Measurements from ENCODE around the gene ITGAE.
"Not testable (repeated sequence)": the region's sequence is repeated elsewhere in the genome, so short reads cannot be mapped to it uniquely, and the experiment has no call there.

ITGAE gene, protein sequence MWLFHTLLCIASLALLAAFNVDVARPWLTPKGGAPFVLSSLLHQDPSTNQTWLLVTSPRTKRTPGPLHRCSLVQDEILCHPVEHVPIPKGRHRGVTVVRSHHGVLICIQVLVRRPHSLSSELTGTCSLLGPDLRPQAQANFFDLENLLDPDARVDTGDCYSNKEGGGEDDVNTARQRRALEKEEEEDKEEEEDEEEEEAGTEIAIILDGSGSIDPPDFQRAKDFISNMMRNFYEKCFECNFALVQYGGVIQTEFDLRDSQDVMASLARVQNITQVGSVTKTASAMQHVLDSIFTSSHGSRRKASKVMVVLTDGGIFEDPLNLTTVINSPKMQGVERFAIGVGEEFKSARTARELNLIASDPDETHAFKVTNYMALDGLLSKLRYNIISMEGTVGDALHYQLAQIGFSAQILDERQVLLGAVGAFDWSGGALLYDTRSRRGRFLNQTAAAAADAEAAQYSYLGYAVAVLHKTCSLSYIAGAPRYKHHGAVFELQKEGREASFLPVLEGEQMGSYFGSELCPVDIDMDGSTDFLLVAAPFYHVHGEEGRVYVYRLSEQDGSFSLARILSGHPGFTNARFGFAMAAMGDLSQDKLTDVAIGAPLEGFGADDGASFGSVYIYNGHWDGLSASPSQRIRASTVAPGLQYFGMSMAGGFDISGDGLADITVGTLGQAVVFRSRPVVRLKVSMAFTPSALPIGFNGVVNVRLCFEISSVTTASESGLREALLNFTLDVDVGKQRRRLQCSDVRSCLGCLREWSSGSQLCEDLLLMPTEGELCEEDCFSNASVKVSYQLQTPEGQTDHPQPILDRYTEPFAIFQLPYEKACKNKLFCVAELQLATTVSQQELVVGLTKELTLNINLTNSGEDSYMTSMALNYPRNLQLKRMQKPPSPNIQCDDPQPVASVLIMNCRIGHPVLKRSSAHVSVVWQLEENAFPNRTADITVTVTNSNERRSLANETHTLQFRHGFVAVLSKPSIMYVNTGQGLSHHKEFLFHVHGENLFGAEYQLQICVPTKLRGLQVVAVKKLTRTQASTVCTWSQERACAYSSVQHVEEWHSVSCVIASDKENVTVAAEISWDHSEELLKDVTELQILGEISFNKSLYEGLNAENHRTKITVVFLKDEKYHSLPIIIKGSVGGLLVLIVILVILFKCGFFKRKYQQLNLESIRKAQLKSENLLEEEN

DNA sequence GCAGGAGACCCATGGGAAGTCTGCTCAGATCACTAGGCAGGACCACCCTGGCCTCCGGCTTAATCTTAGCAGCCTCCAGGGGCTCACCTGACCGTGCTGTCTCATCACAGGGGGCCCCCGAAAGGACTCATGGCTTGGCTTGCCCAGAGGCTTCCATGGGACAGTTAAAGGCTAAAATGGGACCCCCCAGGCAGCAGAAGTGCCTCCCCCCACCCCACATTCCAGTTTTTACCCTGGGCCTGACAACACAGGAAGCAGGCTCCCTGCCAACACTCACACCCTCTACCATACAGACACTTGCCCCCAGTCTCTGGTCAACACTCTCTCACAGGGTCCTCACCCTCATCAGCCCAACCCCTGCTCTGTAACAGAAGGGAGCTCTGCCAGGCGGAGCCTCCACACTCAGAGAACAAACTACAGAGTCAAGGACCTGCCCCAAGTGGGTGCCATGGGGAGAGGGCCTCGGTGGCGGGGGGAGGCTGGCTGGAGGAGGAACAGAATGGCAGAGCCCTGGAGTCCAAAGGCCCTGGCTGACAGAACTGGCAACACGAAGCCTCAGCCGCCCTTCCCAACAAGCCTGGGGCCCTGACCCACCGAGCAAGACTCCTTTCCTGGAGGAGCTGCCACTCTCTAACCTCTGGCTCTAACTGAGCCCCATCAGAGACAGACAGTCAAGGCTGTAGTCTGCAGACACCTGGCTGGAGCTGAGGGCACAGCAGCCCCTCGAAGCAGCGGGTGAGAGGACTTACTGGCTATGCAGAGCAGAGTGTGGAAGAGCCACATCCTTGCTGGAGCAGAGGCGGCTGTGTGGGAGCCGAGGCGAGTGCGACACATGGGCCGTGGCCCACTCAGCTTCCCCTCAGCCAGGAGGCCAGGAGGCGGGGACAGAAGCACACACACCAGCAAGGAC, at the start of gene ITGAE:
Gene ITGAE, minus strand, starts transcription at position 827 of the 910 bp plus-strand sequence. Its CDS starts 44 bp downstream, at position 783.
- no peak for DNase-seq

DNA sequence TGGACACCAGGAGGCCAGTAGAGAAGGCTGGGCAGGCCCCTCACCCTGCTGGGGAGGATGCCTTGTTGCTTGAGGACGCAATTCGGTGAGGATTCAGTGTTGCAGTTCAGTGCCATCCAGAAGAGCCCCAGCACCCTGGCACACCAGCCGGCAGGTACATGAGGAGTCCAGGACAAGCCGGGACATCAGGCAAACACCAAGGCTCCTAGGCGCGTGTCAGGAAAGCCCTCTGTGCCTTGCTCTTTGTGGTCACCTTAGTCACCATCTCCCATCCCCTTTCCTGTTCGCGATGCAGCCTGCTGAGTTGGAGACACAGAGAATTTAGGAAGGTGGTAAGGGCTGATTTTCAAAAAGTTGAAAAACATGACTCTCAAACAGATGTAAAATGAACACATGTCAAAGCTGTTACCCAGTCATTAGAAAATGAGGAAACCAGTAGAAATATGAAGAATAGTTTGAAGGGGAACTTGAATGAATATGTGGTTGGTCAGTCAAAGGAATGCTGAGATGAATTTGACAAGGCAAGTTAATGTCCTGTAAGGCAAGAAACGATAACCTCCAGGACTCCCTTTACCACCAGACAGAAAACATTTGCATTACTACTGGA, 47.3 kb upstream of the ITGAE start:
- DNase-seq, result no peak

DNA sequence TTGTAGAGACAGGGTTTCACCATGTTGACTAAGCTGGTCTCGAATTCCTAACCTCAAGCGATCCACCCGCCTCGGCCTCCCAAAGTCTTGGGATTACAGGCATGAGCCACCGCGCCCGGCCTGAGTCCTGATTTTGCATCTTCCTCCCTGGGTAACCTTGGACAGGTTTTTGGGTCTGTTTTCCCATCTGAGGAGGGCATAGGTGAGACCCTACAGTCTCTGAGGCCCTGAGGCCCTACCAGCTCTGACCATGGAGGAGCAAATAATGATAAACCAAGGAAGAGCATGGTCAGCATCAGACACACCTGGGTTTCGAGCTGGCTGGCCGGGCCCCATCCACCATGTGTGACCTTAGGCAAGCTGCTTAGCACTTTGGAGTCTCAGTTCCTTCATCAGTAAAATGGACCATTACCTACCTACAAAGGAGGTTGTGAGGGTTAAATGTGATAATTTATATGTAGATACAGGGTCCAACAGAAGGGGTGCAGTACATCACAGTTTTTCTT, 46.2 kb upstream of the ITGAE start:
- no peak for DNase-seq

DNA sequence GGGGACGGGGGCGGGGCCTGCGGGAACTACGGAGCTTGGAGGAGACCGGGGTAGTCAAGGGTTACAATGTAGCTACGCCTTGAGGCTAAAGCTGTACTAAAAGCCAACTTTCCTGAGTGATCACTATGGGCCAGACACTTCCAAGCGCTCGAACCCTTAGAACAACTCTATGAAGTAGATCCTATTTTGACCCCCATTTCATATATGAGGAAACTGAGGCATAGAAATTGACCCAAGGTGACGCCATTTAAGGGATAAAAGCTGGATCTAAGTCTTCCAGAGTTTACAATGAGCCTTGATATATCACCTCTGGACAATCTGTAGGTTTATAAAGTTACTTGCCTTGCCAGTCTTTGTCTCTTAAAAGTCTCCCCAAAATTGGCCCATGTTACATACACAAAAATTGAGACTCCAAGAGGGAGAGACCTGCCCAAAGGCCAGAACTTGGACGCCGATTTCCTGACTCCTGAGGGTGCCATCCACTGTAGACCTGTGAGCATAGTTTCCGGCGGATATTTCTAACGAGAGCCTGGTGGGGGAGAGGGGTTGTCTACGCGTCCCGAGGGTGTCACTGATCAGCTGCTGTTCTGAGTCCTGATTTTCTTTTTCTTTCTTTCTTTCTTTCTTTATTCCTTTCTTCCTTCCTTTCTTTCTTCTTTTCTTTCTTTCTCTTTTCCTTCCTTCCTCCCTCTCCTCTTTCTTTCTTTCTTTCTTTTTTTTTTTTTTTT, 45.6 kb upstream of the ITGAE start:
- DNase-seq, result no peak

DNA sequence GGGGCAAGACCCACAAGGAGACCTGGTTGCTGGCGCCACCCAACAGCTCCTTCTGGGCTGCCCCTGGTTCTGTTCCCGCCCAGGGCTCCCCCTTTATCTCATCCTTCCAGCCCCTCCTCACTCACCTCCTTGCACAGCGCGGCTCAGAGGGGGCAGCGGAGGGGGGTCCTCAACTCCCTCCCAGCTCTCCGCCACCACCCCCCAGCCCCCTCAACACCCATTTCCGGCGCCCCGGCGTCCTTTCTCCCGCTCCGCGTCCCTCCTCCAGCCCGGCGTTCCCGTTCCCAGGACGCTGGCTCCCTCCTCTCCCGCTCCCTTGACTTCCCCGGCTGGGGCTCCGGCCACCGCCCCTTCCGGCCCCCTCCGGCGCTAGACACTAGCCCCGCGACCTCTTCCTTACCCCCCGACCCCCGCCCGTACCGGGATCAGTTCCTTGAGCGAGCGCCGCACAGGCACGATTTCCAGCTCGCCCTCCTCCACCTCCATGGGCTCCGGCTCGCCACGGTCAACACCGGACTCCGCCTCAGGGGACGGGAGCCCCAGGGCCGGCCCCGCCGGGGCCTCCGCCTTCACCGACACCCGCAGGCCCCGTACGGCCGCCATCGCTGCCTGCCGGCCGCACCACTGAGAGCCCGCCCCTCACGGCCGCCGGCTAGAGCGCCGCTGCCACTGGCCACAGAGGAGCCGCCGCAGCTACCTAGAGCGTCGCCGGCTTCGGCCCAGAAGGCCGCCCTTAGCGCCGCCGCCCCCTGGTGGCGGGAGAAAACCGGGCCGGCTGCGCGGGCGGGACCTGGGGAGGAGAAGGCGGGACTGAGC, 44.8 kb upstream of the ITGAE start, which contains the start of gene NCBP3:
Gene NCBP3, minus strand, starts transcription at position 626 of the 816 bp plus-strand sequence. Its CDS starts 23 bp downstream, at position 603.
- DNase-seq, result peak; percentile 91

DNA sequence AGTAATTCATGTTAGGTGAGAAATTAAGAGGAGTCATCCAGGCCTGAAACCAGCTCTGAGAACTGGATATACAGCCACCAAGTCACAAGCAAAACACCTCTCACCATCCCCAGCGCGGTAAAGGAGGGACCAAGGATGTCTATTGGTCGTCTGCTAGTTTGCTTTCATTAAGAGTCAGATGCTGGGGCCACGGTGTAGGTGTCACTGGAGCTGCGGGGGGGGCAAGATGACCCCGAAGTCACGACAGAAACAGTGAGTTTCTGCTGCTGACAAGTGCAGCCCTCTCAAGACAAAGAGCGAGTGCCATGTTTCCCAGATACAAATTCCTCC, 44.3 kb upstream of the ITGAE start:
- DNase-seq, result peak; percentile 45

DNA sequence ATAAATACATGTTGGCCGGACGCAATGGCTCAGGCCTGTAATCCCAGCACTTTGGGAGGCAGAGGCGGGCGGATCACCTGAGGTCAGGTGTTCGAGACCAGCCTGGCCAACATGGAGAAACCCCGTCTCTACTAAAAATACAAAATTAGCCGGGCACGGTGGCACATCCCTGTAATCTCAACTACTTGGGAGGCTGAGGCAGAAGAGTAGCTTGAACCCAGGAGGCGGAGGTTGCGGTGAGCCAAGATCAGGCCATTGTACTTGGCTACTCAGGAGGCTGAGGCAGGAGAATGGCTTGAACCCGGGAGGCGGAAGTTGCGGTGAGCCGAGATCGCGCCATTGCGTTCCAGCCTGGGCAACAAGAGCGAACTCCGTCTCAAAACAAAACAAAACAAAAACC, 43.6 kb upstream of the ITGAE start:
- not testable (repeated sequence) for DNase-seq

DNA sequence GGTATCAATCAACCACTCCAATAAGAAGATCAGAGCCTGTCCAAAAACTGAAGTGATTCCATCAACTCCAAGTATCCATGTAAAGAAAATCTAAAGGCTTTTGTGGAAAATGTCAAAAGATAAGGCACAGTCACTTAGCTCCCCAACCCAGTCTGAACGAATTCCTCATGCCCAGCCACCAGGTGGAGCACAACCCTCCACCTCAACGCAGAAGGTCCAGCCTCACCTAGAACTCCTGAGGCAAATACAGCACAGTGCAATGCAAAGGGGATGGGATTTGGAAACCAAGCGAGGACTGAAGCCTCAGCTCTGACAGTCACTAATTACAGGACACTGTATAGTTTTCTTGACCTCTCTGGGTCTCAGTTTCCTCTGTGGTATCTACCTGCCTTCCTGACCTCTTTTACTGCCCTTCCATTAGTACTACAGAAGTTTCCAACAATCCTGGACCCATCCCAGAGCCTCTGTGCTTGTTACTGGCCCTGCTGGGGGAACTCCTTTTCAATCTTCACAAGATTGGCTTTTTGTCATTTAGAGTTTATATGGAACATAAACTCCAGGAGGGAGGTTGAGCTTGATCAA, 43.0 kb upstream of the ITGAE start:
- DNase-seq, result peak; percentile 58

DNA sequence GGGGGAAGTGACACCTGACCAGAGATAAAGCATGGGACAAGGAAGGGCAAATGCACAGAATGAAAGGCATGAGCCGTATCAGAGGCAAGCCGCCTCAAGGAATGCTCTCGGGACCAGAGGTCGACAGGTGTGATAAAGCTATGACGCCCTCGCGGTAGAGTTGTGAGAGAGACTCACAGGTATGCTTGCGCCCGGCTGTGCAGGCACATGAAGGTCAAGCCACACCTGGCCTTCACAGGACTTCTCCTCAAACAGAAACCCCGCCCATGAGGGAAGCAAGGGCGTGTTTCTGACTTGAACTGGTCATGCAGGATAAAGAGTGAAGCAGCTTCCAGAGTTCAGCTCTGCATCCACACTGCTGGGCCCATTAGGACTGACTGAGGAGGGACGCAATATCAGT, 37.2 kb upstream of the ITGAE start:
- no peak for DNase-seq

DNA sequence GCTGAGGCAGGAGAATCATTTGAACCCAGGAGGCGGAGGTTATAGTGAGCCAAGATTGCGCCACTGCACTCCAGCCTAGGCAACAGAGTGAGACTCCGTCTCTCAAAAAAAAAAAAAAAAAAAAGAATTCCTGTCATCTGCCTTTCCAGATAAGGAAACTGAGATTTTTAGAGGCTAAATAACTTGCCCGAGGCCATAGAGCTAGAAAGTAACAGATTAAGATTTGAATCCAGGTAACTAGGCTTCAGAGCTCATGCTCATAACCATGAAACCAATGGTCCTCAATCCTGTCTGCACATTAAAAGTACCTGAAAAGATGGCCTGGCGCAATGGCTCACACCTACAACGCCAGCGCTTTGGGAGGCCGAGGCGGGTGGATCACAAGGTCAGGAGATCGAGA, 35.6 kb upstream of the ITGAE start:
- no peak for DNase-seq

DNA sequence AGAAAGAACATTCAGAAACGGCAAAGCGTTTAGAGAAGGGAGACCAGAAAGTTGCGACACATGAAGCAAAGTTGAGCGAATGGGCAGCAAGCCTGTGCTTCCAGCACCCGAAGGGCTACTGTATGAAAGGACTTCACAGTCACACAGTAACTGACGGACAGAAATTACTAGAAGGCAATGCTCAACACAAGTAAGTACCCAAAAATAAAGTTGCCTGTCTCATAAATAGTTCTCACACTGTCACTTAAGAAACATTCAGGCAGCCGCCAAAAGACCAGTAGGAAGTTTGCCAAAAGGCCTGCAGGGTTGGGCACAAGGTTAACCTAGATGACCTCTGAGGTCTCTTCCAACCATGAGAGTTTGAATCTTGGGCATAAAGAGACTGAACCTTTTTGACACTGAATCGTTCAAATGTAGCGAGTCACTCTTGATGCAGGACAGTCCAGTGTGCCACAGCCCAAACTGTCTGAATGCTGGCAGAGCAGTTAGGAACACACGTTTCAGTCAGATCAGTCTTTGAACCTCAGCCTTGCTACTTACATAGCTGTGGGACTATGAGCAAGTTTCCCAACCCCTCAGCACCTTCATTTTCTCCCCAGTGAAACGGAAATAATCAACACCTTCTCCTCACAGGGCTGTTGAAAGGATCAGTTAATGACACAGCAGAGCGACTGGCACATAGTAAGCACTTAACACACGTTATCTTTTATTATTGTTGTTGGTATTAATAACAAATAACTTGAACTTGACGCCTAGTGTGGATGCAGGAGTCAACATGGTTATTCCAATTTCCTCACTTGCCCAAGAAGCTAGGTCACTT, 34.6 kb upstream of the ITGAE start:
- no peak for DNase-seq

DNA sequence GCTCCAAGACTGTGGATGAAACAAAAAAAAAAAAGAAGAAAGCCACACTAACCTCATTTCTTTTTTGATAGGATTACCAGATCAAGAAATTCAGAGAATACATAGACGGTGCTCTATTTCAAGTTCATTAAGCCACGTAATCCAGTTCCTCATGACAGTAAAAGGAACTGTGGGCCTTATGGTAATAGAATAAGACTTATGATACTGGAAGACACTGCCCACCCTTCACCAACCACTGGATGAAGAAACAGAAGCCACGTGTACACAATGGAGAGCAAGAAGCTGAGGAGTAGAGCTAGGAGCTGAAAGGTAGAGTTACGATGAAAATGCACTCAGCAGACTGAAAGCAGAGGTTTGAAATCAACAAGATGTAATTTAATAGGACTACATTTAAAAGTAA, 33.8 kb upstream of the ITGAE start:
- no peak for DNase-seq

DNA sequence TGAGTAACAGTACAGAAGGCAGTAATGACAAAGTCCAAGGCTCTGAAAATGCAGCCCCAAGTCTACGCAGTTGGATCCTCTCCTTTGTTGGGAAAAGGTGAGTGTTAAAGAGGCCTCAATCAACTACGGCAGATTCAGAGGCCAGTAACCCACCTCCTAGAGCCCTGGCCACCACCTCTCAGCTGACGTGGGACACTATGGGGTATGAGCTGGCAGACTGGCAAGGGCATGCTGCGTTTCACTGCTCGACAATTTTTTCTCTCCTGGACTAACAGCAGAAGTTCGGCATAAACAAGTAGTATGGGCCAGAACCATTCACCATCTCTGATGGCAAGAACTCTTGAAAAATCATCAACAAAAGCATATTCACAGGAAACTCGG, 27.9 kb upstream of the ITGAE start:
- DNase-seq, result no peak

DNA sequence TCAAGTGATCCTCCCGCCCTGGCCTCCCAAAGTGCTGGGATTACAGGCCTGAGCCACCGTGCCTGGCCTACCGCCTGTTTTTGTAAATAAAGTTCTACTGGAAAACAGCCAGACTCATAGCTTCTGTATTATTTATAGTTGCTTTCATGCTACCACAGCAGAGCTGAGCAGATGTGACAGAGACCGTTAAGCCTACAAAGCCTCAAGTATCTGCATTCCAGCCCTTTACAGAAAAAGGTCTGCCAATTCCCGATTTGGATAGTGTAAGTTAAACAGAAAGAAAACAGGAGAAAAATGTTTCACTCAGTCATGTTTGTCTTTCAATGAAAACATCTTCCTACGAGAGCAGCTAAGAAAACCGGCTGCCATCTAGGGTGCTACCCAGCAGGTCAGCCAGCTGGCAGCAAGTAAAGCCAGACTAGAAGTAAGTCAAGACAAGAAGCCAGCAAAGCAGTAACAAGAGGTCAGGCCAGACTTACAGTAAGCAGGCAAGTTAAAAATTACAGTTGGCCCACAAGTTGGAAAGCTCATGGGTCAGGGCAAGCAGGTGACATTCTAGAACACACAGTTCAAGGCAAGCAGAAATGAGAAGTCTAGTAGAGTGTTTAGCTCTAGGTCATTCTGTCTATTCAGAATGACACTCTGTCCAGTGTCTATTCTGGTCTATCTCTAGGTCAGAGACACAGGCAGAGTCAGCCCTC, 27.3 kb upstream of the ITGAE start:
- DNase-seq, result no peak

DNA sequence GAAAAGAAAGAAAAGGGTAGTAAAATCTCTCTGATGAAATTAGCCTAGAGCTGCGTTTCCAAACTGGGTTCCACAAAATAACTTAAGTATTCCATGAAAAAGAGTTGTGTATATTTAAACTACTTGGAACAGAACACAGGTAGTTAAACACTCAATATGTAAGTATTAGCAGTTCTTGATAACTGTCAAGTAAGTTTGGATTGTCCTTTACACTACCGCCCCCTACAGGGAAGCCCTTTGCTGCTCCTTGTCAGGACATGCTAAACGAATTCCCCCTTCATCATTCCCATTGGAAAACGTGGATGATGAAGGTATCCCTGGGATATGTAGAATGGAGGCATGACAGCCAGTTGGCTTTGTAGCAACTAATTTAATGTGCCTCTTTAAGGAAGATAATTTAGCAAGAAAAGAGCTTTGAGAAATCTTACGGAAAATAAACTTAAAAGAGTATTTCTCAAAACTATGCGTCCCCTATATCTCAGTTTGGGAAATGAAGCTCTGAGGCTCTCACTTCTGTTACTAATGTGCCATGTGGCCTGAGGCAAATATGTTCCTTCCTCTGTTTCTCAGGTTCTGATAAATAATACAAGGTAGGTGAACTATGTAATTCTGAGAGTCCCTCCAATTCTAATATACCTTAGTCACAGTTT, 26.3 kb upstream of the ITGAE start:
- DNase-seq, result peak; percentile 81

DNA sequence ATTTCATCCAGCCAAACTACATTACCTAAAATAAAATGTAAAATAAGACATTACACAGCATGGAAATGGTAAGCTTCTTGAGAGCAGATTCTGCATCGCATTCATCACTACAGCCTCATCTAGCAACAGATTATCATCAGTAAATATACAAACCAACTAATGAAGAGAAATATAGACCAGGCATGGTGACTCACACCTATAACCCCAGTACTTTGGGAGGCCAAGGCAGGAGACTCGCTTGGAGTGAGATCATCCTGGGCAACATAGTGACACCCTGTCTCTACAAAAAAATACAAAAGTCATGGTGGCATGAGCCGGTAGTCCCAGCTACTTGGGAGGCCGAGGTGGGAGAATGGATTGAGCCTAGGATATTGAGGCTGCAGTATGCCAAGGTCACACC, 25.2 kb upstream of the ITGAE start:
- no peak for DNase-seq

DNA sequence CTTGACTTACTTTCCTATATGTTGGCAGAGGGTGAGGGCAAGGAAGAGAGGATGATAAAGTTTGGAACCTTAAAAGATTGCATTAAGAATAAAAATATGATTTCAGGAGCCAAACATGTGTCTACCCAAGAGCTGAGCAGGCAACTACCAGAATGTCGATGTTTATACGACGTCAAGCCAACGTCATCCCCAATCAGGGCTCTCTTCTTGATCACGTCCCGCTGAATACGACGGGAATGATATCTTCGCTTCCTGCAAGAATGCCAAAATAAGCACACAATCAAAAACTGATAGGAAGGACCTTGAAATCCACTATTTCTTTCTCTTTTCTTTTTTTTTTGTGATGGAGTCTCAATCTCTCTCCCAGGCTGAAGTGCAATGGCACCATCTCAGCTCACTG, 20.1 kb upstream of the ITGAE start:
- DNase-seq, result no peak

DNA sequence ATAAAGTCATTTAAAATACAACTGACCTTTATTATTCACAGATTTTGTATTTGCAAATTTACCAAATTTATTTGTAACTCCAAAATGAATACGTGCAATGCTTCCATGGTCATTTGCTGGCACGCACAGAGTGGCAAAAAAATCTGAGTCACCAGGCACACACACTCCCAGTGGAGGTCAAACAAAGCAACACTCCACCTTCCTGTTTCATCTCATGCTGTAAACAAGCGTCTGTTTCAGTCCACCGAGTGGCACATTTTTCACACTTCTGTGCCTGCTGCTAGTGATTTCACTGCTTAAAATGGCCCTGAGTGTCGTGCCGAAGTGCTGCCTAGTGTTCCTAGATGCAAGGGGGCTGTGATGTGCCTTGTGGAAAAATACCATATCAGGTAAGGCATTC, 17.8 kb upstream of the ITGAE start:
- DNase-seq, result no peak

All from CD4-positive, alpha-beta T cell treated with Interleukin-10 for 1 hour (primary cell).